GM19099 (cell line): ENCODE measurements around the gene SPCS1.

Experiments
- POLR2A ChIP-seq: IDR thresholded peaks from 3 replicates; pipeline ENCODE4 v1.6.1; 2011; ENCODE audit warnings: low read depth; ENCODE audit not compliant: insufficient read length; ENCODE audit errors: extremely low read depth

Gene SPCS1

DNA sequence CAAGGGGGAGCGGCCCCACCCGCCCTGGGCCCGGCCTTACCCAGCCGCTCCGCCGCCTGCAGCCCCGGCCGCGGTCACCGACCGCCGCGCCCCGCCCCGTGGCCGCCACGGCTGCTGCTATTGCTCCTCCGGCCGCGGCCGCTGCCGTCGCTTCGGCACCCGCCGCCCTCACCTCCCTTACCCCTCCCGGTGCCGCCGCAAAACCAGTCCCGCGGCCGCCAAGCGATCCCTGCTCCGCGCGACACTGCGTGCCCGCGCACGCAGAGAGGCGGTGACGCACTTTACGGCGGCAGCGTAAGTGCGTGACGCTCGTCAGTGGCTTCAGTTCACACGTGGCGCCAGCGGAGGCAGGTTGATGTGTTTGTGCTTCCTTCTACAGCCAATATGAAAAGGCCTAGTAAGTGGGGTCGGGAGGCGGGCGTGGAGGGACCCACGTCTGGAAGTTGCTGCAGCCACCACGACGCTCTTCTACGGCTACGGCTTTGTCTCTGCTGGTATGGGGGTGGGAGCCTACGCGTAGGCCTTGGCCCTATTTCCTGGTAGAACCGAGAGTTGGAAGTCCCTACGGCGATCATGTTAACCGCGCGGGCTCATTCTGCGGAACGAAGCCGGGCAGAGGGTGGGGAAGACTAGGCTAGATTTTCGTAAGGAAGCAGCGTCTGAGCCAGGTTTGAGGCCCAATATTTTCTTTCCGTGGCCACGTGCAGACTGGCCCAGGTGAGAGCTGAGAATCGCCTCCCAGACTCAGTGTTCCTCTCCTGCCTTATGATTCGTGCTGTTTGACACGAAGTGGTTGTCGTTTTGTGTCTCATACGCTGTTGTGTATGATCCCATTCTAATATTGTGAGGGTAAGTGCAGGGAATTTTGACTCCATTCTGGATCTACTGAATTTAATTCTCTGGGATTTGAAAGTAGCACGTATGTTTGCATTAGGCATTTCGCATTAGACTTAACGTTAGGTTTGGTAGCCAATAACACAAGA, 19.9 kb upstream of the SPCS1 start, which contains the start of the genes GNL3 and PBRM1:
GNL3 (plus strand) TSS at position 324 of the 983 bp plus-strand sequence; CDS start at position 385, 61 bp downstream.
PBRM1 (minus strand) TSS at position 205 of the 983 bp plus-strand sequence.
- peak; percentile 94 for TF ChIP-seq POLR2A

DNA sequence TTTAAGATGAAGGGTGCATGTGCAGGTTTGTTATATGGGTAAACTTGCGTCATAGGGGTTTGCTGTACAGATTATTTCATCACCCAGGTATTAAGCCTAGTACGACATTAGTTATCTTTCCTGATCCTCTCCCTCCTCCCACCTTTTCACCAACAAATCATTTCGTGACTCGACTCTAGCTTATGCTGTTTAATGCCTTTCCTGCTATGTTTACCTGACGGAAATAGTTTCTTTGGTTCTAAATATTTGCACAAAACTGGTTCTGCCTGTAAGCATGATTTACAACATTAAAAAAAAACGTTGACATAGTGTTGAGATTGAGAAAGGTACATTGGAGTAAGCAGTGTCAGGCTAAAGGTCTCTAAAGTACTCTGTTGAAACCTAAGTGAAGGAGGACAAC, 17.6 kb upstream of the SPCS1 start:
- no peak for TF ChIP-seq POLR2A

DNA sequence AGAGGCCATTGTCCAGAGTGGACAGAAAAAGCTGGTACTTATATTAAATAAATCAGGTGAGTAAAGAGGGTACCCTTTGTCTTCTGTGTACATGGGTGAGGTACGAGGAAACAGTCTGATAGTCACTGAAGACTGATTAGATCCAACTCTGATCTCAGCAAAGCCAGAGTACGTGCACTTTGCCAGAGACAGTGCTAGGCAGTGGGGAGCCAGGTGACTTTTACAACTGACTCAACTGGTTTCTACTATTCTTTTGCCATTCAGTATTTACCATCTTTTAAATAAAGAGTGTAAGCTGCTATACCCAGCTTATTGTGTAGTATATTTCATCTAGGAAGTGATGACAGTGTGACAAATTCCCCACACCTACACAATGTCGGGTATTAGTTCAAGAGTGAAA, 16.8 kb upstream of the SPCS1 start:
- no peak for TF ChIP-seq POLR2A

- no peak for TF ChIP-seq POLR2A
These were observed 15.3 kb upstream of the SPCS1 start for GRCh38 chr3:52690560-52690959.

DNA sequence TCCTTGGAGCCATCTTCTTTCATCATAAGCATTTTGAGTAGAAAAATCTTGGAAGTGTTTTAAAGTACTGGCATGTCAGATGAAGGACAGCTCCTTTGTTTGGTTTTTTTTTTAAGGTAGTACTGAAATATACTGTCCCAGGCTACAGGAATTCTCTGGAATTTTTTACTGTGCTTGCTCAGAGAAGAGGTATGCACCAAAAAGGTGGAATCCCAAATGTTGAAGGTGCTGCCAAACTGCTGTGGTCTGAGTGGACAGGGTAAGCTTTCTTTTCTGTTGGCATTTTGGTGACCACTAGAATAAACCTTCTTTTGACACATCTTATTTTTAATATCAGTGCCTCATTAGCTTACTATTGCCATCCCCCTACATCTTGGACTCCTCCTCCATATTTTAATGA, 12.8 kb upstream of the SPCS1 start:
- no peak for TF ChIP-seq POLR2A

GRCh38 chr3:52694528-52695189, 11.2 kb upstream of the SPCS1 start:
- TF ChIP-seq POLR2A: no peak

- TF ChIP-seq POLR2A: no peak
These were observed 9.9 kb upstream of the SPCS1 start for GRCh38 chr3:52695798-52696671.

- TF ChIP-seq POLR2A: no peak
These were observed 8.9 kb upstream of the SPCS1 start for GRCh38 chr3:52696830-52697631.

DNA sequence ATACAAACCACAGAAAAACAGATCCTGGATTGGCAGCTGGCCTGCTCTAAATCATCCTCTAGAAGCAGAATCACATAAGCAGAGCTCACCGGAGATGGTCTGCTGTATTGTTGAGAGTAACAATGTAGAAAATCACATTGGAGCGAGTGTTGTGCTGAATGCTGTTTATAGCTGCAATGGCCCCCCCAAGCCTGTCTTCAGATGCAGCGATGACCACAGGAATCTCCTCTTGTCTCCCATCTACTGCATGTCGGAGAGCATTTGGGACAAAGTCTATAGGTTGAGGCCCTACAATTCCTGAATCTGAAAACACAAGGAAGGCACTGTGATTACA, 8.3 kb upstream of the SPCS1 start:
- TF ChIP-seq POLR2A: peak; percentile 12

GRCh38 chr3:52703341-52703740, 2.6 kb upstream of the SPCS1 start:
- TF ChIP-seq POLR2A: no peak

- no peak for TF ChIP-seq POLR2A
These were observed 1.1 kb upstream of the SPCS1 start for GRCh38 chr3:52704611-52705437.

- no peak for TF ChIP-seq POLR2A
These were observed 543 bp upstream of the SPCS1 start for GRCh38 chr3:52705438-52705687.

DNA sequence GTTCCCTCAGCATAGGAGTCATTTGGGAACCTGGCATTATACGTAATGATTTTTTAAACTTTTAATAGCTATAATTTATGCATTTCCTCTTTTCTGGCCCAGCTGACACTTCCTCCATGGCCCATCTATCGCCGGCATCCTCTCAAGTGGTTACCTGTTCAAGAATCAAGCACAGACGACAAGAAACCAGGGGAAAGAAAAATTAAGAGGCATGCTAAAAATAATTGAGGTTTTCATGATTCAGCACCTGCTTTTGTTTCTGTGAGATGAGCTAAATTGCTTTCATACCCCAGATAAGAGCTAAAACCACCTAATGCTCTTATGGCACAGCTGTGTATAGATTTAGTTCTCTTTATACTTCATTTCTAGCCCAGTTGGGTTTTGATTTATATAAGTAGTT, 1.7 kb downstream of the SPCS1 start:
- no peak for TF ChIP-seq POLR2A

DNA sequence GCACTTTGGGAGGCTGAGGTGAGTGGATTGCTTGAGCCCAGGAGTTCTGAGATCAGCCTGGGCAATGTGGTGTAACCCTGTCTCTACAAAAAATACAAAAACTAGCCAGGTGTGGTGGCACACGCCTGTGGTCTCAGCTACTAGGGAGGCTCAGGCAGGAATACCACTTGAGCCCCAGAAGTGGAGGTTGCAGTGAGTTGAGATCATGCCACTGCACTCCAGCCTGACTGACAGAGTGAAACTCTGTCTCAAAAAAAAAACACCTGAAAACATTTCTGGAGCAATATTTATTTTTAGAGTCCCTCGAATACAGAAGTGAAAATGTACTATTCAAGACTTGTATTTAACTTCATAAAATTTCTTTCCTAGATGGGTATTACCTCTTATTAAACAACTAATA, 4.6 kb downstream of the SPCS1 start:
- TF ChIP-seq POLR2A: no peak
